ENCODE measurements around the gene PARD3.

- no peak for TF ChIP-seq MAX (IDR thresholded peaks at IDR 0.05; ENCODE audit: low read depth, low read length)
- TF ChIP-seq, protein P1, sequence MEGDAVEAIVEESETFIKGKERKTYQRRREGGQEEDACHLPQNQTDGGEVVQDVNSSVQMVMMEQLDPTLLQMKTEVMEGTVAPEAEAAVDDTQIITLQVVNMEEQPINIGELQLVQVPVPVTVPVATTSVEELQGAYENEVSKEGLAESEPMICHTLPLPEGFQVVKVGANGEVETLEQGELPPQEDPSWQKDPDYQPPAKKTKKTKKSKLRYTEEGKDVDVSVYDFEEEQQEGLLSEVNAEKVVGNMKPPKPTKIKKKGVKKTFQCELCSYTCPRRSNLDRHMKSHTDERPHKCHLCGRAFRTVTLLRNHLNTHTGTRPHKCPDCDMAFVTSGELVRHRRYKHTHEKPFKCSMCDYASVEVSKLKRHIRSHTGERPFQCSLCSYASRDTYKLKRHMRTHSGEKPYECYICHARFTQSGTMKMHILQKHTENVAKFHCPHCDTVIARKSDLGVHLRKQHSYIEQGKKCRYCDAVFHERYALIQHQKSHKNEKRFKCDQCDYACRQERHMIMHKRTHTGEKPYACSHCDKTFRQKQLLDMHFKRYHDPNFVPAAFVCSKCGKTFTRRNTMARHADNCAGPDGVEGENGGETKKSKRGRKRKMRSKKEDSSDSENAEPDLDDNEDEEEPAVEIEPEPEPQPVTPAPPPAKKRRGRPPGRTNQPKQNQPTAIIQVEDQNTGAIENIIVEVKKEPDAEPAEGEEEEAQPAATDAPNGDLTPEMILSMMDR (IDR thresholded peaks at IDR 0.05 in 2 of 3, conservative IDR thresholded peaks at IDR 0.05 in 1 of 3; ENCODE audit: control insufficient read depth in 2 of 3, extremely low read depth in 1 of 3, insufficient read depth in 1 of 3, low read depth in 3 of 3, low read length in 3 of 3): no peak
- no peak for TF ChIP-seq SP1 (IDR thresholded peaks at IDR 0.05; ENCODE audit: low read depth, low read length)
- no peak for TF ChIP-seq SIX5 (IDR thresholded peaks at IDR 0.05; ENCODE audit: low read depth, low read length, severe bottlenecking)
These were observed 334.8 kb downstream of the PARD3 start for GRCh38 chr10:34480345-34480744.

All from GM12878 (cell line).